HEK293 (cell line): ENCODE results near the gene MARCHF7.
A peak's percentile ranks its signal among the peaks of the same experiment; 100 is the strongest.

ENCODE experiments used
- CTCF ChIA-PET: fragments of 350-600 bp; formaldehyde crosslinking; extraction: SDS; loops from one replicate; lab custom pipeline; 2021; ENCODE audit warnings: antibody characterized with exemption; lab: Yijun Ruan, JAX
- POLR2A ChIA-PET: fragments of 300-600 bp; formaldehyde crosslinking; extraction: SDS; loops from one replicate; lab custom pipeline; 2020; ENCODE audit warnings: antibody characterized with exemption, inconsistent platforms; lab: Yijun Ruan, JAX
- H3K27ac ChIP-seq: fragments of 200-500 bp; sonication (Bioruptor generic); 2 replicates; pipeline ENCODE4 v1.5.1; 2014; ENCODE audit warnings: low read depth, low read length, control low read depth, inconsistent platforms; ENCODE audit errors: extremely low read depth
- H3K36me3 ChIP-seq, 2 experiments: fragments of 200-500 bp in 1 of 2; sonication (Bioruptor generic) in 1 of 2; 1 replicate in 1 of 2; 2 replicates in 1 of 2; pipeline ENCODE4 v1.5.1; 2014 to 2017; ENCODE audit warnings: inconsistent platforms in 2 of 2, low read length in 2 of 2; ENCODE audit not compliant: control insufficient read depth in 2 of 2, insufficient read depth in 1 of 2
- H3K4me1 ChIP-seq: fragments of 200-500 bp; sonication (Bioruptor generic); 2 replicates; pipeline ENCODE4 v1.5.1; 2014; ENCODE audit warnings: mild to moderate bottlenecking, low read length, inconsistent platforms; ENCODE audit not compliant: control insufficient read depth, insufficient read depth
- H3K4me3 ChIP-seq: 2 replicates; pipeline ENCODE4 v1.5.1; 2011; ENCODE audit warnings: low read depth, mild to moderate bottlenecking, control low read depth, low read length, moderate library complexity
- H3K9me3 ChIP-seq: fragments of 200-500 bp; sonication (Bioruptor generic); 2 replicates; pipeline ENCODE4 v1.5.1; 2014; ENCODE audit warnings: low read depth, low read length, inconsistent platforms; ENCODE audit not compliant: control insufficient read depth, insufficient read depth
- BCL11A ChIP-seq: fragments of 450-650 bp; formaldehyde crosslinking; IDR thresholded peaks from 2 replicates; pipeline ENCODE4 v1.5.1; 2016; ENCODE audit warnings: low read depth, missing biosample characterization, missing genetic modification characterization
- ELK4 ChIP-seq: IDR thresholded peaks from 2 replicates; pipeline ENCODE4 v1.6.1; 2011; ENCODE audit warnings: mild to moderate bottlenecking, low read depth, low read length, borderline replicate concordance
- ZBTB20 ChIP-seq: fragments of 450-650 bp; formaldehyde crosslinking; IDR thresholded peaks from 2 replicates; pipeline ENCODE4 v1.5.1; 2016; ENCODE audit warnings: missing biosample characterization, missing genetic modification characterization
- ZBTB48 ChIP-seq: fragments of 450-650 bp; formaldehyde crosslinking; IDR thresholded peaks from 2 replicates; pipeline ENCODE4 v1.5.1; 2016; ENCODE audit warnings: missing biosample characterization, missing genetic modification characterization
- ZNF10 ChIP-seq: fragments of 450-650 bp; formaldehyde crosslinking; IDR thresholded peaks from 2 replicates; pipeline ENCODE4 v1.5.1; 2017; ENCODE audit warnings: missing biosample characterization, missing genetic modification characterization
- ZNF138 ChIP-seq: fragments of 450-650 bp; formaldehyde crosslinking; IDR thresholded peaks from 2 replicates; pipeline ENCODE4 v1.5.1; 2016; ENCODE audit warnings: missing biosample characterization, missing genetic modification characterization, borderline replicate concordance
- ZNF16 ChIP-seq: fragments of 450-650 bp; formaldehyde crosslinking; IDR thresholded peaks from 2 replicates; pipeline ENCODE4 v1.5.1; 2016; ENCODE audit warnings: low read depth, missing biosample characterization, missing genetic modification characterization
- ZNF214 ChIP-seq: fragments of 450-650 bp; formaldehyde crosslinking; IDR thresholded peaks from 2 replicates; pipeline ENCODE4 v1.5.1; 2017; ENCODE audit warnings: missing biosample characterization, mild to moderate bottlenecking, missing genetic modification characterization, borderline replicate concordance
- ZNF292 ChIP-seq: fragments of 450-650 bp; formaldehyde crosslinking; IDR thresholded peaks from 2 replicates; pipeline ENCODE4 v1.5.1; 2016; ENCODE audit warnings: low read depth, missing biosample characterization, missing genetic modification characterization, borderline replicate concordance
- ZNF335 ChIP-seq: fragments of 450-650 bp; formaldehyde crosslinking; conservative IDR thresholded peaks from 2 replicates; pipeline ENCODE4 v1.5.1; 2016; ENCODE audit warnings: missing biosample characterization, missing genetic modification characterization
- ZNF510 ChIP-seq: fragments of 450-650 bp; formaldehyde crosslinking; IDR thresholded peaks from 2 replicates; pipeline ENCODE4 v1.5.1; 2018; ENCODE audit warnings: mild to moderate bottlenecking, missing genetic modification characterization, missing biosample characterization; ENCODE audit not compliant: insufficient replicate concordance
- ZNF626 ChIP-seq: fragments of 450-650 bp; sonication (Bioruptor Pico); formaldehyde crosslinking; IDR thresholded peaks from 2 replicates; pipeline ENCODE4 v1.5.1; 2018; ENCODE audit warnings: missing biosample characterization, missing genetic modification characterization, inconsistent platforms
- TF ChIP-seq, protein P1 (sequence below): fragments of 450-650 bp; formaldehyde crosslinking; IDR thresholded peaks from 2 replicates; pipeline ENCODE4 v1.5.1; 2016; ENCODE audit warnings: missing biosample characterization, missing genetic modification characterization
- TF ChIP-seq, protein P2 (sequence below): fragments of 450-650 bp; formaldehyde crosslinking; IDR thresholded peaks from 2 replicates; pipeline ENCODE4 v1.5.1; 2016; ENCODE audit warnings: missing biosample characterization, missing genetic modification characterization

The MARCHF7 gene

DNA sequence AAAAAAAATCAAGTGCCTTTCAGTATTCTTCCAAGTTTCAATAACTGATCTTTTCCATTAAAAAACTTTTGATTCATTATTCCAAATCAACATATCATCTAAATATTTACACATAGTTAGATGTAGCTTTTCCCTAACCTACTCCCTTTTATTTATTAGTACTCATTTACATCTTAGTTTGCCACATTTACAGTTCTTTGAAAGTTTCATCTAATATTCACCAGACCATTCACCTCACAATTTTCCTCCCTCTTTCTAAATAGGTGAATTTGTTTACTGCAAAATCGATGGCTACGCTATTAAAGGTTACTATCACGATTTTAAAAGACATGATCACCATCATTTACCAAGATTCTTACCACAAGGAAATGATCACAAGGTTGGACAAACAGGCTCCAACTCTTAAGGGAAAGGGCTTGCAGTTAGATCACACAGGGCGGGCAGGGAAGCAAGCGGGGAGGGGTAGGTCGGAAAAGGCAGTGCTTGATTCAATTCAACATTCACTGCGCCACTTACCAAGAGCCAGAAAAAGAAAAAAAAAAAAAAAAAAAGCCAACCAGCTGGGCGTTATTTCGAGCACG, 654 bp upstream of the MARCHF7 start (continued):
- TF ChIP-seq, protein P1, sequence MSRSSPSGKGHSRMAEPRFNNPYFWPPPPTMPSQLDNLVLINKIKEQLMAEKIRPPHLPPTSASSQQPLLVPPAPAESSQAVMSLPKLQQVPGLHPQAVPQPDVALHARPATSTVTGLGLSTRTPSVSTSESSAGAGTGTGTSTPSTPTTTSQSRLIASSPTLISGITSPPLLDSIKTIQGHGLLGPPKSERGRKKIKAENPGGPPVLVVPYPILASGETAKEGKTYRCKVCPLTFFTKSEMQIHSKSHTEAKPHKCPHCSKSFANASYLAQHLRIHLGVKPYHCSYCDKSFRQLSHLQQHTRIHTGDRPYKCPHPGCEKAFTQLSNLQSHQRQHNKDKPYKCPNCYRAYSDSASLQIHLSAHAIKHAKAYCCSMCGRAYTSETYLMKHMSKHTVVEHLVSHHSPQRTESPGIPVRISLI (tag by site-specific recombination), result 0 out of 2 replicates have a peak, but pooled peaks have one; percentile 55
- peak; percentile 7; the same call in 1 of the 2 replicates for TF ChIP-seq ZBTB20
- no peak for TF ChIP-seq ZNF626

DNA sequence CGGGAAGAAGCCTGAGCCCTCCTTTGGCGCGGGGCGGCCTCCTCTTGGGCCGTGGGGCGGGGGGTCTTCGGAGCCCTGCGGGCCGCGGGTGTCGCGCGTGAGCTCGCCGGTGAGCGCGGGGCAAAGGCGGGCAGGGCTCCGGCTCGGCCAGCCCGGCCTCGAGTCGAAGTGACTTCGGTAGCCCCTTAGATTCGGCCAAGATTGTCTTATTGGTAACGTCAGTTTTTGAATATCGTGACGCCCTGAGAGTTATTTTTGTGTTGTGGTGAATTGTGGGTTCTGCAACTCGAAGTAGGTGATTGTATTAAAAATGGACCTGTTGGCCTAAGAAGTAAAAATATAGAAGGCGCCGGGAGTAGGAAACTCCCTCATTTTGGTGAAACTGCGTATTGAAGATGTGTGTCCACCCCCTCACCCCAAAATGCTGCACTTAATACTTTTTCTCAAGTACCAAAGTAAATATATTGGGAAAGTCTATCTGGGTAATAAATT, 669 bp downstream of the MARCHF7 start:
- no peaks in the 10 kb centered on the region for H3K9me3 ChIP-seq
- peaks cover 20 to 40% of the 10 kb centered on the region in 2 experiments for H3K36me3 ChIP-seq
- no peak for TF ChIP-seq ZNF510
- peak; percentile 55; the same call in 1 of the 2 replicates for TF ChIP-seq ZBTB20
- ChIA-PET POLR2A (interaction anchor here (0.6 to 2.2 kb wide), 5 partner anchors 60 to 339 kb away, joined by 3 to 64 read pairs (median 6); partner anchors contain the start of gene BAZ2B), CTCF (interaction anchor here (0.6 to 1.7 kb wide), 5 partner anchors 9 to 839 kb away, joined by 3 to 6 read pairs (median 3); no protein-coding TSS in a partner anchor)
- H3K4me3 ChIP-seq, result peak overlapping the region; percentile 100
- H3K4me1 ChIP-seq, result no peaks in the 10 kb centered on the region; the same call in 1 of the 2 replicates
- H3K27ac ChIP-seq, result peak overlapping the region; percentile 95

GRCh38 chr2:159713631-159714246, 1.4 kb downstream of the MARCHF7 start:
- ChIA-PET POLR2A (interaction anchor here (0.6 to 2.2 kb wide), 2 partner anchors 99 to 126 kb away, joined by 3 to 64 read pairs; partner anchors contain the start of gene BAZ2B), CTCF (interaction anchor here (0.7 to 1.7 kb wide), 3 partner anchors 8 to 286 kb away, joined by 3 to 6 read pairs (median 3); no protein-coding TSS in a partner anchor)
- Histone ChIP-seq H3K36me3 (peaks cover 21 to 47% of the 10 kb centered on the region in 2 experiments), H3K27ac (no peak overlapping the region), H3K4me3 (peak overlapping the region; percentile 100), H3K9me3 (no peaks in the 10 kb centered on the region), H3K4me1 (no peaks in the 10 kb centered on the region; the same call in 1 of the 2 replicates)
- TF ChIP-seq ZNF292 (tag by site-specific recombination), result no peak
- TF ChIP-seq BCL11A, result no peak
- TF ChIP-seq ZNF138 (tag by site-specific recombination), result no peak
- TF ChIP-seq, protein P1 (tag by site-specific recombination), result no peak
- no peak for TF ChIP-seq ZNF335 (tag by site-specific recombination)
- TF ChIP-seq, protein P2, sequence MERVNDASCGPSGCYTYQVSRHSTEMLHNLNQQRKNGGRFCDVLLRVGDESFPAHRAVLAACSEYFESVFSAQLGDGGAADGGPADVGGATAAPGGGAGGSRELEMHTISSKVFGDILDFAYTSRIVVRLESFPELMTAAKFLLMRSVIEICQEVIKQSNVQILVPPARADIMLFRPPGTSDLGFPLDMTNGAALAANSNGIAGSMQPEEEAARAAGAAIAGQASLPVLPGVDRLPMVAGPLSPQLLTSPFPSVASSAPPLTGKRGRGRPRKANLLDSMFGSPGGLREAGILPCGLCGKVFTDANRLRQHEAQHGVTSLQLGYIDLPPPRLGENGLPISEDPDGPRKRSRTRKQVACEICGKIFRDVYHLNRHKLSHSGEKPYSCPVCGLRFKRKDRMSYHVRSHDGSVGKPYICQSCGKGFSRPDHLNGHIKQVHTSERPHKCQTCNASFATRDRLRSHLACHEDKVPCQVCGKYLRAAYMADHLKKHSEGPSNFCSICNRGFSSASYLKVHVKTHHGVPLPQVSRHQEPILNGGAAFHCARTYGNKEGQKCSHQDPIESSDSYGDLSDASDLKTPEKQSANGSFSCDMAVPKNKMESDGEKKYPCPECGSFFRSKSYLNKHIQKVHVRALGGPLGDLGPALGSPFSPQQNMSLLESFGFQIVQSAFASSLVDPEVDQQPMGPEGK (tag by site-specific recombination), result no peak
- no peak for TF ChIP-seq ZNF10 (tag by site-specific recombination)
- no peak for TF ChIP-seq ZNF626
- TF ChIP-seq ZNF214 (tag by site-specific recombination), result no peak
- TF ChIP-seq ZNF16 (tag by site-specific recombination), result no peak
- no peak for TF ChIP-seq ZBTB48
- no peak for TF ChIP-seq ELK4
